H1 (cell line): ENCODE results near the gene NUP98. TPM values are rescaled to one million over a fixed set of nuclear protein-coding genes. Genes with fewer than 3 reads are reported as not detected.

ENCODE experiments used
- BCL11A ChIP-seq, 2 experiments: IDR thresholded peaks; one replicate each; pipeline ENCODE4 v1.6.1; 2011; ENCODE audit warnings: low read depth in 2 of 2, low read length in 2 of 2, mild to moderate bottlenecking in 2 of 2
- CHD2 ChIP-seq: IDR thresholded peaks from 2 replicates; pipeline ENCODE4 v1.6.1; 2012; ENCODE audit warnings: low read length, improper control_type of control experiment
- HDAC2 ChIP-seq, 2 experiments: fragments of 300-600 bp in 1 of 2; sonication (generic) in 1 of 2; IDR thresholded peaks; 2 replicates each; pipeline ENCODE4 v1.6.1; 2011 to 2012; ENCODE audit warnings: low read depth in 2 of 2, low read length in 2 of 2, mild to moderate bottlenecking in 2 of 2, moderate library complexity in 2 of 2, borderline replicate concordance in 1 of 2, inconsistent platforms in 1 of 2
- HDAC6 ChIP-seq: IDR thresholded peaks from one replicate; pipeline ENCODE4 v1.7.1; 2012; ENCODE audit warnings: low read depth, mild to moderate bottlenecking, inconsistent platforms, low read length, moderate library complexity
- KDM1A ChIP-seq: fragments of 200-600, 300-600 bp; sonication (generic); IDR thresholded peaks from 2 replicates; pipeline ENCODE4 v1.7.1; 2016; ENCODE audit warnings: mild to moderate bottlenecking, low read length, borderline replicate concordance
- NRF1 ChIP-seq: IDR thresholded peaks from 2 replicates; pipeline ENCODE4 v1.6.1; 2011; ENCODE audit warnings: mild to moderate bottlenecking, low read depth, low read length, improper control_type of control experiment
- POLR2AphosphoS5 ChIP-seq: IDR thresholded peaks from 2 replicates; pipeline ENCODE4 v1.6.1; 2011; ENCODE audit warnings: low read depth, low read length
- SP1 ChIP-seq: IDR thresholded peaks from 2 replicates; pipeline ENCODE4 v1.6.1; 2011; ENCODE audit warnings: low read depth, low read length
- polyA plus RNA-seq, 7 experiments: library from polyadenylated mRNA; depleted of rRNA in 3 of 7; stranded (reverse) in 5 of 7; unstranded in 2 of 7; fragments of >200 nt in 5 of 7; fragments of 200-250 nt in 2 of 7; gene quantifications; 1 replicate in 5 of 7; 2 replicates in 1 of 7; 4 replicates in 1 of 7; pipeline versions ENCODE4 v1.2.1 to v1.2.3, GENCODE V29; 2011 to 2013; ENCODE audit warnings: missing spikeins in 2 of 7, mixed read lengths in 2 of 7
- total RNA-seq: library from RNA; stranded (reverse); fragmentation: NEBNext Ultra II Directional; extraction: Animal tissue kit (Norgen Biotek cat#: 25700); gene quantifications from 2 replicates; pipeline ENCODE4 v1.2.1, GENCODE V29; 2021
- TF ChIP-seq, protein P1 (sequence below): fragments of 300-600 bp; sonication (generic); IDR thresholded peaks from 2 replicates; pipeline ENCODE4 v1.7.1; 2012; ENCODE audit warnings: low read length, moderate library complexity, mild to moderate bottlenecking, inconsistent platforms; ENCODE audit not compliant: insufficient replicate concordance

Gene NUP98
- total and polyA plus RNA-seq, 2 of the 8 experiments (the other 6 are each of a cell fraction or from before 2014, with no cell fraction given) = 98.6 to 261 TPM

DNA sequence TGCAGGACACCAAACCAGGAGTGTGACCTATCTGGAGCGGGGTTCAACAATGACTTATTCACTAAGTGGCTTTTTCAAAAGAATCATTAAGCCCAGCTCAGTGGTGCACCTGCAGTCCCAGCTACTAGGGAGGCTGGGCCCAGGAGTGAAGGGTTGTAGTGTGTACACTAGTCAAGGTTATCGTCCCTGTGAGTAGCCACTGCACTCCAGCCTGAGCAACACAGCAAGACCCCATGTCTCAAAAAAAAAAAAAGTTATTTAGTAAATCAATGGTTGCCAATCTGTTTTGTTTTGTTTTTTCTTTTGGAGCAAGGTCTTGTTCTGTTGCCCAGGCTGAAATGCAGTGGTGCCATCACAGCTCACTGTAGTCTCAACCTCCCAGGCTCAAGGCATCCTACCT, 35.5 kb upstream of the NUP98 start (continued):
- TF ChIP-seq, protein P1, sequence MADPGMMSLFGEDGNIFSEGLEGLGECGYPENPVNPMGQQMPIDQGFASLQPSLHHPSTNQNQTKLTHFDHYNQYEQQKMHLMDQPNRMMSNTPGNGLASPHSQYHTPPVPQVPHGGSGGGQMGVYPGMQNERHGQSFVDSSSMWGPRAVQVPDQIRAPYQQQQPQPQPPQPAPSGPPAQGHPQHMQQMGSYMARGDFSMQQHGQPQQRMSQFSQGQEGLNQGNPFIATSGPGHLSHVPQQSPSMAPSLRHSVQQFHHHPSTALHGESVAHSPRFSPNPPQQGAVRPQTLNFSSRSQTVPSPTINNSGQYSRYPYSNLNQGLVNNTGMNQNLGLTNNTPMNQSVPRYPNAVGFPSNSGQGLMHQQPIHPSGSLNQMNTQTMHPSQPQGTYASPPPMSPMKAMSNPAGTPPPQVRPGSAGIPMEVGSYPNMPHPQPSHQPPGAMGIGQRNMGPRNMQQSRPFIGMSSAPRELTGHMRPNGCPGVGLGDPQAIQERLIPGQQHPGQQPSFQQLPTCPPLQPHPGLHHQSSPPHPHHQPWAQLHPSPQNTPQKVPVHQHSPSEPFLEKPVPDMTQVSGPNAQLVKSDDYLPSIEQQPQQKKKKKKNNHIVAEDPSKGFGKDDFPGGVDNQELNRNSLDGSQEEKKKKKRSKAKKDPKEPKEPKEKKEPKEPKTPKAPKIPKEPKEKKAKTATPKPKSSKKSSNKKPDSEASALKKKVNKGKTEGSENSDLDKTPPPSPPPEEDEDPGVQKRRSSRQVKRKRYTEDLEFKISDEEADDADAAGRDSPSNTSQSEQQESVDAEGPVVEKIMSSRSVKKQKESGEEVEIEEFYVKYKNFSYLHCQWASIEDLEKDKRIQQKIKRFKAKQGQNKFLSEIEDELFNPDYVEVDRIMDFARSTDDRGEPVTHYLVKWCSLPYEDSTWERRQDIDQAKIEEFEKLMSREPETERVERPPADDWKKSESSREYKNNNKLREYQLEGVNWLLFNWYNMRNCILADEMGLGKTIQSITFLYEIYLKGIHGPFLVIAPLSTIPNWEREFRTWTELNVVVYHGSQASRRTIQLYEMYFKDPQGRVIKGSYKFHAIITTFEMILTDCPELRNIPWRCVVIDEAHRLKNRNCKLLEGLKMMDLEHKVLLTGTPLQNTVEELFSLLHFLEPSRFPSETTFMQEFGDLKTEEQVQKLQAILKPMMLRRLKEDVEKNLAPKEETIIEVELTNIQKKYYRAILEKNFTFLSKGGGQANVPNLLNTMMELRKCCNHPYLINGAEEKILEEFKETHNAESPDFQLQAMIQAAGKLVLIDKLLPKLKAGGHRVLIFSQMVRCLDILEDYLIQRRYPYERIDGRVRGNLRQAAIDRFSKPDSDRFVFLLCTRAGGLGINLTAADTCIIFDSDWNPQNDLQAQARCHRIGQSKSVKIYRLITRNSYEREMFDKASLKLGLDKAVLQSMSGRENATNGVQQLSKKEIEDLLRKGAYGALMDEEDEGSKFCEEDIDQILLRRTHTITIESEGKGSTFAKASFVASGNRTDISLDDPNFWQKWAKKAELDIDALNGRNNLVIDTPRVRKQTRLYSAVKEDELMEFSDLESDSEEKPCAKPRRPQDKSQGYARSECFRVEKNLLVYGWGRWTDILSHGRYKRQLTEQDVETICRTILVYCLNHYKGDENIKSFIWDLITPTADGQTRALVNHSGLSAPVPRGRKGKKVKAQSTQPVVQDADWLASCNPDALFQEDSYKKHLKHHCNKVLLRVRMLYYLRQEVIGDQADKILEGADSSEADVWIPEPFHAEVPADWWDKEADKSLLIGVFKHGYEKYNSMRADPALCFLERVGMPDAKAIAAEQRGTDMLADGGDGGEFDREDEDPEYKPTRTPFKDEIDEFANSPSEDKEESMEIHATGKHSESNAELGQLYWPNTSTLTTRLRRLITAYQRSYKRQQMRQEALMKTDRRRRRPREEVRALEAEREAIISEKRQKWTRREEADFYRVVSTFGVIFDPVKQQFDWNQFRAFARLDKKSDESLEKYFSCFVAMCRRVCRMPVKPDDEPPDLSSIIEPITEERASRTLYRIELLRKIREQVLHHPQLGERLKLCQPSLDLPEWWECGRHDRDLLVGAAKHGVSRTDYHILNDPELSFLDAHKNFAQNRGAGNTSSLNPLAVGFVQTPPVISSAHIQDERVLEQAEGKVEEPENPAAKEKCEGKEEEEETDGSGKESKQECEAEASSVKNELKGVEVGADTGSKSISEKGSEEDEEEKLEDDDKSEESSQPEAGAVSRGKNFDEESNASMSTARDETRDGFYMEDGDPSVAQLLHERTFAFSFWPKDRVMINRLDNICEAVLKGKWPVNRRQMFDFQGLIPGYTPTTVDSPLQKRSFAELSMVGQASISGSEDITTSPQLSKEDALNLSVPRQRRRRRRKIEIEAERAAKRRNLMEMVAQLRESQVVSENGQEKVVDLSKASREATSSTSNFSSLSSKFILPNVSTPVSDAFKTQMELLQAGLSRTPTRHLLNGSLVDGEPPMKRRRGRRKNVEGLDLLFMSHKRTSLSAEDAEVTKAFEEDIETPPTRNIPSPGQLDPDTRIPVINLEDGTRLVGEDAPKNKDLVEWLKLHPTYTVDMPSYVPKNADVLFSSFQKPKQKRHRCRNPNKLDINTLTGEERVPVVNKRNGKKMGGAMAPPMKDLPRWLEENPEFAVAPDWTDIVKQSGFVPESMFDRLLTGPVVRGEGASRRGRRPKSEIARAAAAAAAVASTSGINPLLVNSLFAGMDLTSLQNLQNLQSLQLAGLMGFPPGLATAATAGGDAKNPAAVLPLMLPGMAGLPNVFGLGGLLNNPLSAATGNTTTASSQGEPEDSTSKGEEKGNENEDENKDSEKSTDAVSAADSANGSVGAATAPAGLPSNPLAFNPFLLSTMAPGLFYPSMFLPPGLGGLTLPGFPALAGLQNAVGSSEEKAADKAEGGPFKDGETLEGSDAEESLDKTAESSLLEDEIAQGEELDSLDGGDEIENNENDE = no peak
- TF ChIP-seq HDAC2 (IDR thresholded peaks at IDR 0.05; ENCODE audit: borderline replicate concordance in 1 of 2, low read depth in 2 of 2, low read length in 2 of 2) = no peak
- no peak for TF ChIP-seq HDAC6
- no peak for TF ChIP-seq CHD2
- TF ChIP-seq BCL11A (IDR thresholded peaks at IDR 0.05; ENCODE audit: low read depth in 2 of 2, low read length in 2 of 2) = no peak
- TF ChIP-seq POLR2AphosphoS5 = no peak
- TF ChIP-seq NRF1 = no peak
- no peak for TF ChIP-seq KDM1A
- no peak for TF ChIP-seq SP1
